ENCODE results near the gene IL21R. TPM values are rescaled to one million over a fixed set of nuclear protein-coding genes. Genes with fewer than 3 reads are reported as not detected.

Gene IL21R
- total and polyA plus RNA-seq, 2 donors (not counting 3 experiments of a cell fraction or from before 2014, with no cell fraction given) = 0.03 TPM; not detected in 1

DNA sequence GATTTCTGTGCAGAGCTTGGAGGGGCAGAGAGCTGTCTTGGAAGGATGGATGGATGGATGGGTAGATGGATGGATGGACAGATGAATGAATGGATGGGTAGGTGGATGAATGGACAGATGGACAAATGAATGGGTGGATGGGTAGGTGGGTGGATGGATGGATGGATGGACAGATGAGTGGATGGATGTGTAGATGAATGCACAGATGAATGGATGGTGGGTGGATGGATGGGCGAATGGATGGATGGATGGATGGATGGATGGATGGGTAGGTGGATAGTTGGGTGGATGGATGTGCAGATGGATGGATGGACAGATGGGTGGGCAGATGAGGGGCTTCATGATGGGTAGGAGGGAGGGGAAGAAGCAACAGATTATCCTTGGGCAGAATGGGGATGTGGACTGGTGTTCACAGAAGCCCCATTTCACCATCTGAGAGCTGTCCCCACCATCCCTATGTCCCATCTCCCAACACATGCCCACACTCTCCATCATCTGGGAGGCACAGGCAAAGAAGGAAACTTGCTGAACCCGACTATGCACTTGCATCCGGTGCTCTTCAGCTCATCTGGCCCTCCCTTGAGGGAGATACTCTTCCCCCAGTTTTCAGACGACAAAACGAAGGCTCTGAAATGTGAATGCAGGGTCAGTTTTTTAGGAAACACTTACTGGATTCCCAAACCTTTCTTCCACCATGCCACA, 57.2 kb downstream of the IL21R start:
- H3K4me2 ChIP-seq (ENCODE audit: insufficient read depth, low read length) = no peak overlapping the region
- FAIRE-seq (no peak), DNase-seq (ENCODE audit: low read depth, low spot score) (no peak)
- no peaks in the 10 kb centered on the region for H3K79me2 ChIP-seq (ENCODE audit: control insufficient read depth, insufficient read depth, low read length)
- H3K36me3 ChIP-seq (ENCODE audit: control insufficient read depth in 2 of 2, extremely low read depth in 1 of 2, insufficient read depth in 2 of 2, low read length in 2 of 2) = peaks cover 5 to 17% of the 10 kb centered on the region in 2 experiments
- H3K4me3 ChIP-seq (replicated peaks in 1 of 3; ENCODE audit: insufficient read depth in 1 of 3, low read depth in 1 of 3, low read length in 3 of 3) = no peak overlapping the region
- BruUV-seq (replicated peaks) = no TSS peak
- no peak overlapping the region for H3K27ac ChIP-seq (ENCODE audit: insufficient read depth, low read depth, low read length)
- TF ChIP-seq EZH2 (IDR thresholded peaks at IDR 0.05; ENCODE audit: borderline replicate concordance, low read depth, low read length, severe bottlenecking) = no peak
- no peak for TF ChIP-seq MAX (IDR thresholded peaks at IDR 0.05; ENCODE audit: insufficient read depth, insufficient read length)
- no peak for TF ChIP-seq GATA2 (IDR thresholded peaks at IDR 0.05; ENCODE audit: insufficient read depth, insufficient read length, low read depth, low read length)
- TF ChIP-seq MYC (IDR thresholded peaks at IDR 0.05; ENCODE audit: low read depth, low read length) = no peak
- no peak for TF ChIP-seq POLR2AphosphoS5 (IDR thresholded peaks at IDR 0.05; ENCODE audit: insufficient read depth, low read depth, low read length)
- TF ChIP-seq FOS (IDR thresholded peaks at IDR 0.05; ENCODE audit: borderline replicate concordance, insufficient read depth, low read length) = no peak
- TF ChIP-seq, protein P1, sequence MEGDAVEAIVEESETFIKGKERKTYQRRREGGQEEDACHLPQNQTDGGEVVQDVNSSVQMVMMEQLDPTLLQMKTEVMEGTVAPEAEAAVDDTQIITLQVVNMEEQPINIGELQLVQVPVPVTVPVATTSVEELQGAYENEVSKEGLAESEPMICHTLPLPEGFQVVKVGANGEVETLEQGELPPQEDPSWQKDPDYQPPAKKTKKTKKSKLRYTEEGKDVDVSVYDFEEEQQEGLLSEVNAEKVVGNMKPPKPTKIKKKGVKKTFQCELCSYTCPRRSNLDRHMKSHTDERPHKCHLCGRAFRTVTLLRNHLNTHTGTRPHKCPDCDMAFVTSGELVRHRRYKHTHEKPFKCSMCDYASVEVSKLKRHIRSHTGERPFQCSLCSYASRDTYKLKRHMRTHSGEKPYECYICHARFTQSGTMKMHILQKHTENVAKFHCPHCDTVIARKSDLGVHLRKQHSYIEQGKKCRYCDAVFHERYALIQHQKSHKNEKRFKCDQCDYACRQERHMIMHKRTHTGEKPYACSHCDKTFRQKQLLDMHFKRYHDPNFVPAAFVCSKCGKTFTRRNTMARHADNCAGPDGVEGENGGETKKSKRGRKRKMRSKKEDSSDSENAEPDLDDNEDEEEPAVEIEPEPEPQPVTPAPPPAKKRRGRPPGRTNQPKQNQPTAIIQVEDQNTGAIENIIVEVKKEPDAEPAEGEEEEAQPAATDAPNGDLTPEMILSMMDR (IDR thresholded peaks at IDR 0.05; ENCODE audit: extremely low read depth in 1 of 2, insufficient read depth in 1 of 2, low read depth in 1 of 2, low read length in 2 of 2) = no peak
- no peak for TF ChIP-seq POLR2A (IDR thresholded peaks at IDR 0.05; ENCODE audit: low read depth, low read length)
- no peak for TF ChIP-seq JUN (IDR thresholded peaks at IDR 0.05; ENCODE audit: borderline replicate concordance, insufficient read depth, insufficient read length, low read depth)
- H3K4me1 ChIP-seq (ENCODE audit: control insufficient read depth, extremely low read depth, insufficient read depth, low read length) = peaks cover 26% of the 10 kb centered on the region
- ChIA-PET POLR2A (no interaction called here), CTCF (interaction anchor here (1.7 kb wide), 1 partner anchor 349 kb away, joined by 4 read pairs; no protein-coding TSS in a partner anchor)
- no peaks in the 10 kb centered on the region for H3K9me1 ChIP-seq (replicated peaks; ENCODE audit: control insufficient read depth, extremely low read depth, insufficient read depth, low read length)
- H3K9me3 ChIP-seq (replicated peaks; ENCODE audit: control insufficient read depth, insufficient read depth, low read length) = no peaks in the 10 kb centered on the region
- dilution Hi-C loops (cut with MboI; ENCODE audit: extremely low pct_ligation_motif_present, low sequenced_read_pairs) = no loop called here
- no peaks in the 10 kb centered on the region for H3K27me3 ChIP-seq (ENCODE audit: control insufficient read depth in 2 of 2, insufficient read depth in 2 of 2, low read length in 2 of 2)
- H3K9ac ChIP-seq (replicated peaks; ENCODE audit: extremely low read depth, insufficient read depth, low read length) = no peak overlapping the region
- intact Hi-C loops (cut with micrococcal nuclease) = no loop called here
- H4K20me1 ChIP-seq (replicated peaks; ENCODE audit: control insufficient read depth, extremely low read depth, insufficient read depth, low read length) = no peaks in the 10 kb centered on the region
- no peak overlapping the region for H2AFZ ChIP-seq (ENCODE audit: low read depth, low read length)
